K562 (cell line): ENCODE data around the gene BDP1. TPM values are rescaled to one million over a fixed set of nuclear protein-coding genes. Genes with fewer than 3 reads are reported as not detected.

ENCODE experiments used
- ATAC-seq: fragments of 200-7000 bp; cut with Tn5 transposase; 3 replicates; pipeline ENCODE4 v1.9.1; 2020; ENCODE audit warnings: moderate library complexity
- BruUV-seq: library from RNA; stranded (reverse); fragments of 400-500 nt; replicated peaks from 2 replicates; lab custom pipeline; 2021; lab: Mats Ljungman, UMichigan
- CTCF ChIA-PET: fragments of 300-600 bp; formaldehyde crosslinking; extraction: SDS; loops from one replicate; lab custom pipeline; 2021; ENCODE audit warnings: low intra/inter-chr PET ratio; lab: Yijun Ruan, JAX
- POLR2A ChIA-PET: fragments of 300-600, 350-650 bp; sonication (Branson Sonifier 250); formaldehyde crosslinking; extraction: SDS; loops from one replicate; lab custom pipeline; 2021; ENCODE audit warnings: antibody characterized with exemption, inconsistent platforms; lab: Yijun Ruan, JAX
- DNase-seq, 4 experiments: peaks; one replicate each; pipeline versions ENCODE4 v3.0.0 to v3.0.0-alpha.2; 2011 to 2018; ENCODE audit warnings: low spot score in 3 of 4, mixed read lengths in 3 of 4; ENCODE audit errors: extremely low read depth in 1 of 4
- FAIRE-seq: peaks from 2 replicates; lab custom pipeline; 2011; peaks lifted over from hg19 to GRCh38; lab: Jason Lieb, UNC
- H2AFZ ChIP-seq: 2 replicates; pipeline ENCODE4 v1.6.0; 2011; ENCODE audit warnings: low read depth, low read length, control low read depth, inconsistent platforms
- H3K27ac ChIP-seq: fragments of 200-600 bp; 3 replicates; pipeline ENCODE4 v1.8.0; 2011; ENCODE audit warnings: low read depth, mild to moderate bottlenecking, control low read depth, inconsistent platforms, low read length, moderate library complexity, mixed read lengths; ENCODE audit errors: extremely low read depth
- H3K27me3 ChIP-seq, 2 experiments: fragments of 300-600 bp in 1 of 2; 2 replicates in 1 of 2; 3 replicates in 1 of 2; pipeline versions ENCODE4 v1.6.0 to v1.8.0; 2011; ENCODE audit warnings: inconsistent platforms in 2 of 2, low read length in 2 of 2, mild to moderate bottlenecking in 1 of 2, mixed read lengths in 1 of 2, moderate library complexity in 1 of 2; ENCODE audit not compliant: control insufficient read depth in 2 of 2, insufficient read depth in 2 of 2
- H3K36me3 ChIP-seq: fragments of 300-600 bp; 3 replicates; pipeline ENCODE4 v1.8.0; 2011; ENCODE audit warnings: mild to moderate bottlenecking, low read length, inconsistent platforms; ENCODE audit not compliant: control insufficient read depth, insufficient read depth
- H3K4me1 ChIP-seq, 2 experiments: fragments of 200-600 bp in 1 of 2; replicated peaks in 1 of 2; 2 replicates in 1 of 2; 3 replicates in 1 of 2; pipeline versions ENCODE4 v1.5.1 to v1.8.0; 2011; ENCODE audit warnings: inconsistent platforms in 2 of 2, low read length in 2 of 2, mild to moderate bottlenecking in 1 of 2, mixed read lengths in 1 of 2, moderate library complexity in 1 of 2; ENCODE audit not compliant: control insufficient read depth in 2 of 2, insufficient read depth in 2 of 2
- H3K4me2 ChIP-seq: 2 replicates; pipeline ENCODE4 v1.6.1; 2011; ENCODE audit warnings: low read length, control low read depth, inconsistent platforms, mixed read lengths; ENCODE audit not compliant: insufficient read depth
- H3K4me3 ChIP-seq: fragments of 200-600 bp; sonication (generic), shearing (Covaris generic); 2 replicates; pipeline ENCODE4 v1.5.1; 2016; ENCODE audit warnings: control low read depth, inconsistent platforms
- H3K79me2 ChIP-seq: fragments of 200-600 bp; 3 replicates; pipeline ENCODE4 v1.8.0; 2011; ENCODE audit warnings: low read length, inconsistent platforms; ENCODE audit not compliant: control insufficient read depth, insufficient read depth
- H3K9ac ChIP-seq, 2 experiments: 2 replicates each; pipeline versions ENCODE4 v1.6.0 to v1.6.1; 2011; ENCODE audit warnings: low read depth in 2 of 2, low read length in 2 of 2, control low read depth in 1 of 2, inconsistent platforms in 1 of 2, mild to moderate bottlenecking in 1 of 2, mixed read lengths in 1 of 2; ENCODE audit not compliant: insufficient read depth in 1 of 2
- H3K9me1 ChIP-seq: one replicate; pipeline ENCODE4 v1.6.0; 2011; ENCODE audit warnings: inconsistent platforms, mild to moderate bottlenecking, low read length, moderate library complexity; ENCODE audit not compliant: control insufficient read depth, insufficient read depth
- H3K9me3 ChIP-seq: replicated peaks from 2 replicates; pipeline ENCODE4 v1.5.1; 2011; ENCODE audit warnings: low read depth, low read length, inconsistent platforms; ENCODE audit not compliant: control insufficient read depth, insufficient read depth
- H4K20me1 ChIP-seq: replicated peaks from 2 replicates; pipeline ENCODE4 v1.6.1; 2011; ENCODE audit warnings: low read length, inconsistent platforms, mixed read lengths; ENCODE audit not compliant: control insufficient read depth, insufficient read depth
- BCL6 ChIP-seq: fragments of 250-450 bp; sonication (Bioruptor Pico); IDR thresholded peaks from 2 replicates; pipeline ENCODE4 v1.4.0; 2020
- GATAD2A ChIP-seq: fragments of 450-650 bp; IDR thresholded peaks from 2 replicates; pipeline ENCODE4 v1.6.1; 2017
- RAD21 ChIP-seq, 2 experiments: fragments of 250-450 bp in 1 of 2; fragments of 450-650 bp in 1 of 2; sonication (Bioruptor Pico) in 1 of 2; formaldehyde crosslinking in 1 of 2; IDR thresholded peaks in 1 of 2; conservative IDR thresholded peaks in 1 of 2; 2 replicates each; pipeline versions ENCODE4 v1.4.0 to v1.8.0; 2020 to 2022; ENCODE audit warnings: mild to moderate bottlenecking in 2 of 2, moderate library complexity in 1 of 2
- RBM34 ChIP-seq: fragments of 200-400 bp; formaldehyde crosslinking; IDR thresholded peaks from 2 replicates; pipeline ENCODE4 v1.6.1; 2018; ENCODE audit warnings: low read length, borderline replicate concordance; ENCODE audit not compliant: insufficient read depth
- SAFB2 ChIP-seq: fragments of 200-400 bp; formaldehyde crosslinking; IDR thresholded peaks from 2 replicates; pipeline ENCODE4 v1.6.1; 2018; ENCODE audit warnings: borderline replicate concordance, low read length, low read depth, moderate library complexity; ENCODE audit not compliant: severe bottlenecking
- SMARCA4 ChIP-seq: fragments of 450-650 bp; IDR thresholded peaks from 2 replicates; pipeline ENCODE4 v1.6.1; 2016
- TCF3 ChIP-seq: sonication (generic); formaldehyde crosslinking; IDR thresholded peaks from 2 replicates; pipeline ENCODE4 v1.4.0; 2020; ENCODE audit warnings: mild to moderate bottlenecking, missing genetic modification reagents
- ZNF274 ChIP-seq: IDR thresholded peaks from 2 replicates; pipeline ENCODE4 v1.6.1; 2011; ENCODE audit warnings: low read depth, mild to moderate bottlenecking, low read length, moderate library complexity, borderline replicate concordance
- WGBS: fragments of 100-300 bp; shearing (Covaris generic); methylation state at CpG from one replicate; pipeline ENCODE4 v1.1.6; 2016; ENCODE audit warnings: low coverage, mixed read lengths; ENCODE audit not compliant: insufficient coverage; ENCODE audit errors: missing lambda C conversion rate; 5-methylcytosine and 5-hydroxymethylcytosine counted together
- in situ Hi-C: fragments of 300-500 bp; cut with MboI; formaldehyde crosslinking; loops from 4 replicates; pipeline ENCODE4 v1.15.0; 2018; ENCODE audit warnings: inconsistent platforms, mixed read lengths
- intact Hi-C: fragments of 100-400 bp; cut with micrococcal nuclease; formaldehyde crosslinking; loops from 2 replicates; pipeline ENCODE4 v1.14.2; 2022
- polyA plus RNA-seq, 8 experiments: library from polyadenylated mRNA; depleted of rRNA in 4 of 8; stranded (reverse) in 5 of 8; unstranded in 3 of 8; fragments of >200 nt; fragmentation: Nextera tagmentation in 2 of 8; fragmentation: Illumina TruSeq in 1 of 8; extraction: Ambion mirVana in 2 of 8; extraction: Trizol in 1 of 8; gene quantifications; 2 replicates each; pipeline versions ENCODE4 v1.2.1 to v1.2.3, GENCODE V29; 2011 to 2014; ENCODE audit warnings: inconsistent platforms in 1 of 8, missing spikeins in 1 of 8
- total RNA-seq, 7 experiments: library from RNA; depleted of rRNA in 6 of 7; stranded (reverse); fragments of >200 nt in 6 of 7; fragmentation: Illumina TruSeq in 2 of 7; extraction: Trizol in 2 of 7; gene quantifications; 2 replicates each; pipeline versions ENCODE4 v1.2.1 to v1.2.3, GENCODE V29; 2011 to 2021; ENCODE audit warnings: low replicate concordance in 1 of 7
- TF ChIP-seq, protein P1 (sequence below), 3 experiments: IDR thresholded peaks in 2 of 3; conservative IDR thresholded peaks in 1 of 3; 2 replicates each; pipeline ENCODE4 v1.5.1; 2011 to 2012; ENCODE audit warnings: low read length in 3 of 3, mild to moderate bottlenecking in 3 of 3, control low read depth in 2 of 3, improper control_type of control experiment in 1 of 3, inconsistent platforms in 1 of 3, low read depth in 1 of 3, mixed read lengths in 1 of 3, moderate library complexity in 1 of 3; ENCODE audit not compliant: insufficient read depth in 2 of 3

The BDP1 gene
- total and polyA plus RNA-seq, 9 of the 15 experiments (the other 6 are each of a cell fraction or from before 2014, with no cell fraction given) = 6.9 to 47.3 (median 23.9) TPM

- in situ Hi-C loops (no loop called here), intact Hi-C loops (loop anchor here (2.0 kb wide), 1 partner anchor 185 kb away; no protein-coding TSS in a partner anchor)
- no peak overlapping the region for H3K4me2 ChIP-seq
- FAIRE-seq (no peak), ATAC-seq (peak; percentile 43; the same call in 1 of the 3 replicates), DNase-seq (peak in 1 of 4 experiments; percentile 20)
- H3K27ac ChIP-seq = no peak overlapping the region
- no peak overlapping the region for H2AFZ ChIP-seq
- H3K9me1 ChIP-seq = no peaks in the 10 kb centered on the region
- POLR2A ChIA-PET = interaction anchor here (0.6 kb wide), 1 partner anchor 19 kb away, joined by 3 read pairs; no protein-coding TSS in a partner anchor
- no peaks in the 10 kb centered on the region for H3K79me2 ChIP-seq
- no peaks in the 10 kb centered on the region; the same call in 1 of the 2 replicates for H3K9me3 ChIP-seq
- no peak overlapping the region for H3K9ac ChIP-seq
- H3K36me3 ChIP-seq = no peaks in the 10 kb centered on the region
- H4K20me1 ChIP-seq = no peaks in the 10 kb centered on the region
- H3K4me3 ChIP-seq = no peak overlapping the region
- no peaks in the 10 kb centered on the region for H3K27me3 ChIP-seq
- CTCF ChIA-PET = no interaction called here
- peaks cover 0 to 5% of the 10 kb centered on the region in 2 experiments; a peak in 2 of 5 replicates for H3K4me1 ChIP-seq
- WGBS = 25% methylated on average over 7 of the region's 7 CpGs
- TF ChIP-seq SAFB2 (no peak), RAD21 (CRISPR knock-in tag; conservative IDR thresholded peaks at IDR 0.05 in 1 of 2, IDR thresholded peaks at IDR 0.05 in 1 of 2) (peak in 1 of 2 experiments; percentile 53; a peak in 2 of 4 replicates), GATAD2A (no peak), ZNF274 (no peak), BCL6 (CRISPR knock-in tag) (no peak), RBM34 (no peak), SMARCA4 (no peak), TCF3 (CRISPR knock-in tag) (0 out of 2 replicates have a peak, but pooled peaks have one; percentile 21)
- TF ChIP-seq, protein P1, sequence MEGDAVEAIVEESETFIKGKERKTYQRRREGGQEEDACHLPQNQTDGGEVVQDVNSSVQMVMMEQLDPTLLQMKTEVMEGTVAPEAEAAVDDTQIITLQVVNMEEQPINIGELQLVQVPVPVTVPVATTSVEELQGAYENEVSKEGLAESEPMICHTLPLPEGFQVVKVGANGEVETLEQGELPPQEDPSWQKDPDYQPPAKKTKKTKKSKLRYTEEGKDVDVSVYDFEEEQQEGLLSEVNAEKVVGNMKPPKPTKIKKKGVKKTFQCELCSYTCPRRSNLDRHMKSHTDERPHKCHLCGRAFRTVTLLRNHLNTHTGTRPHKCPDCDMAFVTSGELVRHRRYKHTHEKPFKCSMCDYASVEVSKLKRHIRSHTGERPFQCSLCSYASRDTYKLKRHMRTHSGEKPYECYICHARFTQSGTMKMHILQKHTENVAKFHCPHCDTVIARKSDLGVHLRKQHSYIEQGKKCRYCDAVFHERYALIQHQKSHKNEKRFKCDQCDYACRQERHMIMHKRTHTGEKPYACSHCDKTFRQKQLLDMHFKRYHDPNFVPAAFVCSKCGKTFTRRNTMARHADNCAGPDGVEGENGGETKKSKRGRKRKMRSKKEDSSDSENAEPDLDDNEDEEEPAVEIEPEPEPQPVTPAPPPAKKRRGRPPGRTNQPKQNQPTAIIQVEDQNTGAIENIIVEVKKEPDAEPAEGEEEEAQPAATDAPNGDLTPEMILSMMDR (IDR thresholded peaks at IDR 0.05 in 2 of 3, conservative IDR thresholded peaks at IDR 0.05 in 1 of 3; ENCODE audit: insufficient read depth in 2 of 3, low read depth in 1 of 3, low read length in 3 of 3) = peak in 1 of 3 experiments; percentile 47; a peak in 2 of 6 replicates
- TF ChIP-seq, all 486 proteins: peak for 3
- no TSS peak for BruUV-seq
Observed at GRCh38 chr5:71573591-71573990, 118.1 kb downstream of the BDP1 start.
